GM18526 (cell line): ENCODE results near the gene EIPR1.

Experiments used
- POLR2A ChIP-seq: IDR thresholded peaks from 3 replicates; pipeline ENCODE4 v1.6.1; 2011; ENCODE audit not compliant: insufficient read length; ENCODE audit errors: extremely low read depth

Gene EIPR1

DNA sequence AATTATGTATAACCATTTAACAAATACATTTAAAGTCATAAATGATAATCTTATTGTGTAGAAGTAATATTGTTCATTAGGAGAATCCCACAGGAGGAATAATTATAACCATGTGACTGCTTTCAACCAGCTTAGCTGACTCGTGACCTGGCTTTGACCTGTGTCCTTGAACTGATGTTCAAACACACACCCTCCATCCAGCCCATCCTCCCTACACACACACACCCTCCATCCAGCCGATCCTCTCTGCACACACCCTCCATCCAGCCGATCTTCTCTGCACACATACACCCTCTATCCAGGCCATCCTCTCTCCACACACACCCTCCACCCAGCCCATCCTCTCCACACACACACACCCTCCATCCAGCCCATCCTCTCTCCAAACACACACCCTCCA lies 83.5 kb downstream of the EIPR1 start:
- TF ChIP-seq POLR2A = no peak

DNA sequence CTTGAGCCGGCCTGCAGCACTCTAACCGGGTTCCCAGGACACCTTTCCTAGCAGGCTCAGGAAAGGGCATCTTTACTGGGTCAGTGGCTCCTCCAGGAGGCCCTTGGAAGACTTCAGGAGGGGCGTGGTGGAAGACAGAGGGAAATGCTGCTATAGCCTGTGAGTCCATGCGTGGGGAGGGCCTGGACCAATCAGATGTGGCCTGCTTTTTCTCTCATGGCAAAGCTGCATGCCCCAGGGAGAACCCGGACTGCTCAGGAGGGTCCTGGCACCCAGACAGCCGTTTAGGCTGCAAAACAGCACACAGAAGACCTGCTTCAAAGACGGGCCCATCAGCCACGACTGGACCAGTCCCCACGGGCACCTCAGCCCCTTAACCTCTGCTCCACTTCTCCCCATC lies 84.4 kb downstream of the EIPR1 start:
- TF ChIP-seq POLR2A = no peak

DNA sequence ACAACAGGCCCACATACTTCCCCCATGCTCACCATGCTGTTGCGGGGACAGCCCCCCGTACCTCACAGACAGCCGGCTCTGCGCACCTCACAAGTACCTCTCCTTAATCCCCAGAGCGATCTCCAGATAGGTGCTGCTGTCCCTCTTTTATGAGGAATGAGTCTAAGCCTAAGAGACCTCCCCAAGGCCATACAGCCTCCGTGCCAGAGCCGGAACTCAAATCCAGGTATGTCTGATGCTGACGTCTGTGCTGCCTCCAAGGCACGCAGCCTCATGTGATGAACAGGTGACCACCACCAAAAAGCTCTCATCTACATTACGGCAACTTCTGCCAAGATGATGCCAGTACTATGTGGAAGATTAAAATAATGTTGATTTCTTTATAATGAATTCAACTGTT lies 85.2 kb downstream of the EIPR1 start:
- no peak for TF ChIP-seq POLR2A

DNA sequence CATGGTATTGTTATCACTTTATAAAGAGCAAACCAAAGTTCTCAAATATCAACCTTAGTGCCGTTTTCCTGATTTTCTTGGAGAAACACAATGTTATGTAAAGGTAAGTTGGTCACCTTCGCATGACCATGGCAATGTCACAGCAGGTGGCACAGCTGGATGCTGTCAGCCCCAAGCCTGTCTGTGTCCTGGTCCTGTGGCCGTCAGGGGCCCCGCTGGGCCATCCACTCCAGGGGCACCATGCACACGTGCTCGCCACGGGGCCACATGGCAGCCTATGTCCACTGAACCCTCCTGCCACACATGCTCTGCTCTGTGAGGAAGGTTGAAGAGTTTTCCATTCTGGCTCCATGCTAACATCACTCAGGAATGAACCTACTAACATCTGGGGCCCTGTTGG lies 85.9 kb downstream of the EIPR1 start:
- no peak for TF ChIP-seq POLR2A

DNA sequence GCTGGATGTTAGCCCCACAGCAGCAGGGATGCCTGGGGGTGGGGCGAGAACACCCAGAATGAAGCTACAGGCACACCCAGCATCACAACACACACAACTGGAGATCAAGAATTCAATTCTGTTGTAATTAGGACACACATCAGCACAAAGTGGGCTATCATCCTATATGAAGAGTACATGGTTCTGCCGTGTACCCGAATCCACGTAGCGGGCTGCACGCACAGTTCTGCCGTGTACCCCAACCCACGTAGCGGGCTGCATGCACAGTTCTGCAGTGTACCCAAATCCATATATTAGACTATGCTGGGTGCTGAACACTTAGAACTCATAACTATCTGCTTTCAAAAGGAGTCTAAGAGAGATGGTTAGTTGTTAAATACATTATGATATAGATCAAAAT lies 86.5 kb downstream of the EIPR1 start:
- no peak for TF ChIP-seq POLR2A

DNA sequence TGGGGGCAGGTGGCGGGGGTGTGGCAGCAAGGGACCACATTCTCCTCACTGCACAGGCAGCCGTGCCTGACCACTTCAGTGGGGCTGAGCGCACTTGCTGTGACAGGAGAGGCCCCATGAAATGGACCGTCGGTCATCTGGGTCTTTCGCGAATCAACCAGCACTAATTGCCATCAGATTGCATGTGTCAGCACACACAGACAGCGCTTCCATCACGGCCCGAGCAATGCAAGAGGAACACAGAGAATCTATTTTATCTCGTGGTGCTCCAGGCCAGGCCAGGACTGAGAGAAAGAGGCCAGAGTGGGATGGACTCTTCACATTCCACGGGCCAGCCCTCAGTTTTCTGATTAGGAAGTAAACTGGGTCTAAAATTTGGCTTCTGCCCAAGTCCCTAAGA lies 87.0 kb downstream of the EIPR1 start:
- no peak for TF ChIP-seq POLR2A

DNA sequence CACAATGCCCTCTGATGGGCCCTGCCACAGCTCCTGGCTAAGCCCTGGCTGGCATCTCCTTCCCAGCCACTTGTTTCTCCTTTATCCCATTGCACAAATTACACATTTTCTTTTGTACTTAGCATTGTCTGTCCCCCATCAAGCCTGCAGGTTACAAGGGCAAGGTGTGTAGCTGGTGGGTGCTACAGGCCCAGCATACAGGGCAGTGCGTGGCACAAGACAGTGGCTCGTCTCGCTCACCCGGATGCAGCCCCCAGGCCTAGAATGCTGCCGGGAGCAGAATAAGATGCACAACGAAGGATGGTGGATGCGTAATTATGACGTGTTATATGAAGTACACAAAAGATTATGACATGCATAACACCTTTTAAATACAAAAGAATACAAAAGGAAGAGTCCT lies 87.6 kb downstream of the EIPR1 start:
- no peak for TF ChIP-seq POLR2A

DNA sequence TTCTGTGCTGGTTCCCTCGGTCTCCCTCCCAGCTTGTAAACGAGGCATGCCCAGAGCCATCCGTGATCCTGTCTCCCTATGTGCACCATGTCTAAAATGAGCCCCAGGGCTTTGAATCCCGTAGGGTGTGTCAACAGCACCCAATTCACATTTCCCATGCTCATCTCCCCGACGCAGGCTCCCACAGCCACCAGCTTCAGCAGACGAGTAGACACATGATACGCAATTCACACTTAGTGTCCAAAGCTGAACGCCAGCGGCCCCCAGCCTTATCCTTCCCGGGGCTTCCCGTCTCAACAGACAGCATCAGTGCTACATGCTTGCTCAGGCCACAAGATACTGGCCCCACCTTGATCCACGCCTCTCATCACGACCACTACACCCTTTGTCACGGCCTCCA lies 88.1 kb downstream of the EIPR1 start:
- TF ChIP-seq POLR2A = no peak

DNA sequence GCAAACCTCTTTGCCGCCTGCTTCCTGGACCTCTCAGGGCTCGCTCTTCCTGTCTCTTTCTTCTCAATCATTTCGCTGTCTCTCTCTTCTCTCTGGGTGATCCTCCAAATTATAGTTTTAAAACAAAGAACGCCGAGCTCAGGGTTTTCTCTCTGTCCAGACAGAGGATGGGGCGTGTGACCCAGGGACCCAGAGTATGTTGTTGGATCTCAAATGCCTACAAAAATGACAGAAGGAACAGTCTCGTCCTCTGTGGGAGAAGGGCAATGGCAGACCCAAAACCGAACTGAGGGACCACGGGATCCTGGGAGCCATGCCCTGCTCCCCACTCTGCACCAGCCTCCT lies 88.5 kb downstream of the EIPR1 start:
- TF ChIP-seq POLR2A = no peak

DNA sequence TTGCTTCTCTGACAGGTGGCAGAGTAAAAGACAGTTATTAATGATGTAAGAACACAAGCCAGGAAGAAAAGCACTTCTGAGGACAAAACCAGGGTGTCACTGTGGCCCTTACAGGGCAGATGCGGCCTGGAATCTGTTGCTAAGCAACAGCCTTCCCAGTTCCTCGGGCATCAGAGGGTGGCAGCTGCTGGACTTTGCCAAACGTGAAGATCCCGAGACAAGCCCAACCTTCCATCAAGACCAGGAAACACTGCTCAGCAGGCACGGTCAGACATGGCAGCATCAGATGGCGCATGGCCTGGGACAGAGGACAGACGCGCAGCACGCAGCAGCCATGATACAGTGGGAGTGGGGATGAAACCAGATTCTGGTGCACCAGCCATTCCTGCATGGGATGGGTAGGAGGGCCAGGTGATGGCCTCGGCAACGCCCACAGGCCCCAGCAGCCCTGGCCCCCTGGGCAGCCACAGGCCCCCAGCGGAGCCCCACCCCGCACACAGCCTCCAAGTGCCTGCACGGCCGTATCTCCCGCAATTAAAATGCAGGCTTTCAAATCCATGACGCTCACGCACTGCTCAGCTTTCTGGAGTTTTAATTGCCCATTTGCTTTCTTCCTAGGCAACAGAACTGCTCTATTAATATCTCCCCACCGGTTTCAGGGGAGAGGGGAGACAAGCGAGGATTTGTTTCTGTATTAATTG lies 89.0 kb downstream of the EIPR1 start:
- no peak for TF ChIP-seq POLR2A

DNA sequence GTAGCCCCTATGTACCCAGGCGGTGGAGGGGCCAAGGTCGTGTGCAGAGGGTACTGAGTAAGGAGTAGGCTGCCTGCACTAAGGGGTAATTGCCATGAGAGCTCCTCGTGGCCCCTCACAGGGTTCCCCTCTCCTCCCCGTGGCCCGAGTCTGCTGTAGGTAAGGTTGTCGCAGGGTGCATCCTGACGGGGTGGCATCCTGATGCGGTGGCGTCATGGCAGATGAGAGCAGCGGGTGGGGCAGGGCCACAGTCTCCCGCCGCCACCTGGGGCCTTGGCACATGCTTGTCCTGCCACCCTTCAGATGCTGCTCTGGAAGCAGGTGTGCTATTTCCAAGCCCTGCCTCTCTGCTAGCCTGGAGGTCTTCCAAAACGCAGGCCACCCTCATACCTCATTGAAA lies 89.7 kb downstream of the EIPR1 start:
- no peak for TF ChIP-seq POLR2A

DNA sequence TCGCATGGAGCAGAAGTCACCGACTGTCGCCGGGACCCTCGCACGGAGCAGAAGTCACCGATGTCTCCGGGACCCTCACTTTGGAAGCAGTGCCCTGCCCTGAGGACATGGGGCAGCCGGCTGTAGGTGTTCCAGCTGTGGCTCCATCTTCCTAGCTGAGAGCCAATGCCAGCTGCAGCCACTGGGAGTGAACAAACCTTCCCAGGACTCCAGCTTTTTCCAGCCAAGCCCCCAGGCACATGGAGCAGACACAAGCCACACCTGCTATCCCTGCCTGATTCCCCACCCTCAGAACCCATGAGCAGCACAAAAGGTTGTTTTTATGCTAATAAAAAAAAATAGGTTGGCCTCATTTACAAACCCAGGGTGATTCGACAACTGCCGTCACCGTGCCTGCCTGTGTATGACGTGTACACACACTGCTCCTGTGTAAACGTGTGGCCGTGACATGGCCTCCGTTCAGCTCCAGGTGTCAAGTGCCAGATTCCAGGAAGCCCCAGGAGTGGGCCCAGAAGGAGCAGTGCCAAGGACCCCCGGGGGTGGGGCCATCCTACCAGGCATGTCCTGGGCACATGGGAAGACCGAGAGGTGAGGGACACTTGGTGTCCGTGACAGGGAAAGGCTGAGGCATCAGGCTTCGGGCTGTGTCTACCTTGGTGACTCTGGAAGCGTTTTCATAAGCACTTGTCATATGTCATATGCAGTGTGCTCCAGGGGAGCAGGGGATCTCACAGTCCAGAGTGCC lies 91.5 kb downstream of the EIPR1 start:
- TF ChIP-seq POLR2A = no peak

DNA sequence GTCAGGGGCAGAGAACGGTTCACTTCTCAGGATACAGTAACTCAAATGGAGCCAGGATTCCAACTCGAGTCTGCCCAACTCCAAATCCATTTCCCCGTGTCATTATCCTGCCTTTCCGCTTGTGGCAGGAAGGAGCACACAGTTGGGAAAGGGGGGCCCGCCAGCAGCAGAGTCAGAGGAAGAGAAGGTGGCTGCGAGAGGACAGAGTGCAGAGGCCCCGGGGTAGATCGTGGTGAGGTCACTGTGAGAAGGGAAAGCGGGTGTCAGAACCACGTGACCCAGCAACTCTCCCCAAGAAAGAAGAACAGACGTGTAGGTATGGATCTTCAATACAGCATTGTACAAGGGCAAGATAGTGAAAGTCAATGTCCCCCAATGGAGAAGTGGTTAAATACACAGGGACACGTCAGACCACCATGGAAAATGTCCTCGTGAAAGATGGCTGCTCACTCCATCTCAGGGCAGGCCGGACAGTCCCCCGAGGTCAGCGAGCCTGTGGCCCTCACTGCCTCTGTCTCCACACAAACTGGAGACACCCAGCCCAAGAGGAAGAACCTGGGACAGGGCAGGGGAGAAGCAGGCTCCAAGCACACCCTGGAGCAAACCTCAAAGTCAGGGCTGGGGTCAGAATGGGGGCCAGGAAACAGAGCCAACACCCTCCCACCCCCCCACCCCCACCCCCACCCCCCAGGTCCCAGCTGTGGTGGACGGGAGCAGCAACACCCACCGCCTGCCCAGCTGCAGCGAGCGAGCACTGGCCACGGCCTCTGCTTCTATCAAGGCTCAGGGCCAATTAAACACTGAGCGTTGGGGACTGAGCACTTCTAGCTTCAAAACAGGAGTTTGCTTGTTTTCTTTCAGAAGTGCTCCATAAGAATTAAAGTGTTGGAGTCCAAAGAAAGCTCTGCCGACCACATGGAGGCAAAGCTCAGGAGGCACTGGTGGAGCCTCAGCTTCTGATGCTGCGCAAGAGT lies 92.7 kb downstream of the EIPR1 start:
- no peak for TF ChIP-seq POLR2A

DNA sequence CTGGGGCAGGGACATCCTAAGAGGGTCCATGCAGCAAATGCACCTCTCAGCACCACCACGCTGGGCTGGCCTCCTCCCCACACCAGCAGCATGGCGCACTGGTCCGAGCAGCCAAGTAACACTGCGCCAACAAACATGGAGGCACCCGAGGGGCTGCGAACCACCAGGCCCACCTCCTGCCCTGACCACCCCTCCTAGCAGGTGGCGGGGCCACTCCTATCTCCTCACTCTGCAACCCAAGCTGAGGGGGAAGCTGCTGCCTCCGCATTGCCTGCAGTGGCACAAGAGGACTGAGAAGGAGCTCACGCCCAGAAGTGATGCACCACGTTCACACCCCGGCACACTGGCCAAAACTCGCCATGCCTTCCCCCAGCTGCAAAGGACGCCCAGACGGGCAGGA lies 94.4 kb downstream of the EIPR1 start:
- TF ChIP-seq POLR2A = no peak

DNA sequence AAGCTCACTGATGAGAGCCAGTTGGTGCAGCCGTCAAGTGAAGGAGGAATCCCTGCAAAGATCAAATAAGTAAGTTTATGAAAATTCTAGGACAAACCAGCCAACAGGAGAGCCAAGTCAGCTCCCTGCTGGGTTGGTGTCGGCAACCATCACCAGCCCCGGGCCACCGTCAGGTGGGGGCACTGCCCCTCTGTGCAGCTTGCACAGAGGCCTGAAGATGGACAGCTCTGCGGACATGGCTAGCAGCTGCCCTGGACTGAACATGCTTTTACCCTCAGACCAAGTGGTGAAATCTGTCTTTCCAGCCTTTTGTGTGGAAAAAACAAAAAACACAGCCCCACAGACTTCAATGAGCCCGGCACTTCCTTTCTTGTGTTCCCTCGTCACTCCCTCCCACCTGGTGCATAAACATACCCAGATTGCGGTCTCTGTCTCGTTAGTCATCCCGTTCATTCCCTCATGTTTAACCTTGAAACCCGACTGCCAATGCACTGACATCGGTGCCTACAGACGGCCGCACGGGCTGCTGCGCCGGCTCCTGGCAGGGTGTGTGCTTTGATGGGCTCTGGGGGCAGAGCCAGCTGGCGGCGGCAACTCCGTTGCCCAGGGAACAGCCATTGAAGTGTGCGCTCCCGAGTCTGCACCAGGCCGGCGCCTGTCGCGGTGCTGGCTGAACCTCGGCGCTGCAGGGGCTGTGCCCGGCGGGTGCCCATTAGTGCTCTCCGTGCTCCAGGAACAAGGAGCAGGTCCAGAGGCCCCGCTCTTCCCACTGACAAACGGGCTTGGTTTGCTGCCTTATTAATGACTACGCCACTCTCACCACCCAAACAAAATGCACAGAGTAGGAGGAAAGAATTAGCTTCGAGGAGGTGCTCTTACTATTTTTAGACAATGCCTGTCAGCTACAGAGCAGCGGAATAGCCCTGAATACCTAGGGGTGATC lies 95.3 kb downstream of the EIPR1 start:
- no peak for TF ChIP-seq POLR2A
